Activated naive CD4-positive, alpha-beta T cell treated with anti-CD3 and anti-CD28 coated beads, Interleukin-2, amount 50 U/mL, for 72 hours (primary cell): ENCODE data around the gene FKBP9. TPM values are rescaled to one million over a fixed set of nuclear protein-coding genes. Genes with fewer than 3 reads are reported as not detected.
"Not testable (repeated sequence)": the region's sequence is repeated elsewhere in the genome, so short reads cannot be mapped to it uniquely, and the experiment has no call there.

Experiments used
- ATAC-seq, 2 donors: fragments of 150-1000 bp; cut with Tn5 transposase; 2 replicates each; pipeline ENCODE4 v1.10.0; 2021; ENCODE audit warnings: mild to moderate bottlenecking in 2 of 2, moderate library complexity in 2 of 2
- DNase-seq, 2 donors: peaks; one replicate each; pipeline ENCODE4 v3.0.0; 2021 to 2022; ENCODE audit warnings: low spot score in 2 of 2
- H3K27ac Mint-ChIP-seq, 2 donors: one replicate each; pipeline ENCODE4 v1.8.0; 2022; ENCODE audit warnings: mild to moderate bottlenecking in 2 of 2, mixed read lengths in 2 of 2
- H3K36me3 Mint-ChIP-seq, 2 donors: one replicate each; pipeline ENCODE4 v1.8.0; 2022; ENCODE audit warnings: mixed read lengths in 2 of 2
- H3K9me3 Mint-ChIP-seq, 2 donors: one replicate each; pipeline ENCODE4 v1.8.0; 2022; ENCODE audit warnings: mixed read lengths in 2 of 2
- total RNA-seq, 2 donors: library from RNA; stranded (reverse); gene quantifications; one replicate each; pipeline ENCODE4 v1.2.3, GENCODE V29; 2022

The FKBP9 gene
- total RNA-seq, 2 donors from 2014 or later = 2.1 TPM; not detected in 1

DNA sequence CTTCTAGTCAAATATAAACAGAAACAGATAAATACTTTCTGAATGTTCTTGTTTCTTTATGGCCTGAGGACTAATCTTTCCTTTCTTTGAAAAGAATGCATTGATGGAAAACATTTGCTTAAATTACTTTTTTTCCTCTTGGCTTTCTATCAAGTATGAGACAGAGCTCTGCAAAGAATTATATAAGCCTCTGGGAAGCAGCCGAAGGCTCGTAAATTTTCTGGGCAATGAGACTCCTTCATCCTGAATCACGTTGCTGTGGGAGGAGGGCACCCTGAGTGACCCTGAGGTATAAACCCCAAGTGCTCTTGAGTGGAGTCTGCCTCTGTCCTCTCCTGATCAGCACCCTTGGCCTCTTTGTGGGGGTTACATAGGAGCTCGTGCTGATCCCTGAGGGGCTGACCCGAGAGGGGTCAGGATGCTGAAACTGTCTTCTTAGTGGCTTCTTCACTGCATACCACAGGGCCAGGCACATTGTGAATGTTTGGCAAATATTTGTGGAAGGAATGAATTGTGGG is 33.9 kb downstream of the FKBP9 start:
- H3K36me3 Mint-ChIP-seq, H3K27ac Mint-ChIP-seq, DNase-seq, ATAC-seq, H3K9me3 Mint-ChIP-seq: not testable (repeated sequence)

GRCh38 chr7:32991975-32992700 is 34.9 kb downstream of the FKBP9 start:
- ATAC-seq = peak in 1 of 2 donors; percentile 16
- not testable (repeated sequence) for H3K9me3 Mint-ChIP-seq, H3K36me3 Mint-ChIP-seq, DNase-seq, H3K27ac Mint-ChIP-seq

DNA sequence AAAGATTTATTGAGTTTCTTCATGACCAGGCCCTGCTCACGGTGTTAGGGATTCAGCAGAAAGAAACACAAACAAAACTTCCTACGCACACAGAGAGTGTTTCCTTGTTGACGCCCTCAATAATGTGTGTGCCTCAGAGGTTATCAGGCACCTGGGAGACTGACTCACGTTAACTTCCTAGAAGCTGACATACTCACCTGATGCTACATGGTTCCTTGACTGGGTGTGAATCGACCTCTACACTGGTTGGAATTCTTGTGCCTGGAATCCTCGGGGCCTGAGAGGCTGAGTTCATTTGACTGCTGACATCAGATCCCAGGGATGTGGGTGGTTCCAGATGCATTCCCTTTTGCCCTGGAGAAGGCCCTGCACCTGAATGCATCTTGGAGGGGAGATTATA is 35.5 kb downstream of the FKBP9 start:
- ATAC-seq = peak in 1 of 2 donors; percentile 64
- not testable (repeated sequence) for H3K9me3 Mint-ChIP-seq, DNase-seq, H3K36me3 Mint-ChIP-seq, H3K27ac Mint-ChIP-seq

DNA sequence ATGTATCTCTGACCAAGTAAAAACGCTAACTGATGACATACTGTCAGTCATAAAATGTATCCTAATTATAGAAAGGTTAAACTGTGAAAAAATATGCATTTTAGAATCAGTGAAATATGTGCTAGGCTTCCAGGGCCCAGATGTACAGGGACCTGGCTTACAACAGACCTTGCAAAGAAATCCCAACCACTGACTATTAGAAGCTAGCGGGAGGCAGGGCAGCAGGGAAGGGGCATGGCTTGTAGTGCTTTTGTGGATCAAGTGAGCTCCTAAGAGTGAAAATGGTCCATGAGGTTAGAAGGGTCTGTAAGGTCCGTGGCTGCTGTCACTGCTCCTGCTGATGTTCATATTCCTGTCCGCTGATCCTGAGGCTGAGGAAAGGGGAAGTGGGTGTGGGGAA is 40.7 kb downstream of the FKBP9 start:
- peak overlapping the region in 1 of 2 donors; percentile 50 for H3K27ac Mint-ChIP-seq
- not testable (repeated sequence) for ATAC-seq, H3K9me3 Mint-ChIP-seq, H3K36me3 Mint-ChIP-seq, DNase-seq

DNA sequence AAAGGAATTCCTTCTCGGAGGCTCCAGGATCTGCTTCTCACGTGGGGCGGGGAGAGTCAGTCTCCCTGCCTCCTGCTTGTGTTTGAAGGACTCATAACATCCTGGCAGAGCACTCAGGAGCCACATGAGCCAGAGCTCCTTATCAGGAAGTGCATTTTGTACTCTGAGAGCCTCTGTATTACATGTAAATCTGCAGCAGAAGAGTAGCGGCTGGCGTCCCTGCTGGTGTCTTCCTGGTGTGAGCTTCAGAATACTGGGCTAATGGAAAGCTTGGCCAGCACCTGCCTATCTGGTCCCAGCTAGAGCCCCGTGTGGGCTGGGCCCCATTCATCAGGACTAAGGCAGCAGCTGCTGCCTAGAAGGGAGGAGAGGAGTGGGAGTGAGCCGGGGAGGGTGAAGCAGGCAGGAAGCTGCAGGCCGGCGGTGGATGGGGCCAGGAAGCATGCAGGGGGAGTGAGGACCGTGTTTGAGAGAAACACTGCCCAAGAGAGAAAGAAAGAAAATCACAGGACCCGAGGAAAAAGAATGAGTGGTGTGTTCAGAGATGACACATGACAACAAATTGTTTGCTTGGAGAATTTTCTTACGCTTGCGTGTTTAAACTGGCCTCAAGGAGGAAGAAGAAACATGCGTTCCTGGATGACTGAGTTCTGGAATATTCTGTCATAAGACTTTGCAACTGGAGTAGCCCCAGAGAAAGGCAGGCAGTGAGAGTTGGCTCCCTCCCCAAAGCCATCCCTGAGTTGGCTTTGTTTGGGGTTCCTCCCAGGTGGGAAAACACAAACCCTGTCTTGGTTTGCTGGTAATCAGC is 41.3 kb downstream of the FKBP9 start:
- not testable (repeated sequence) for H3K36me3 Mint-ChIP-seq, H3K9me3 Mint-ChIP-seq, DNase-seq
- ATAC-seq = peak; percentile 44 to 51
- peak overlapping the region in 1 of 2 donors; percentile 12 for H3K27ac Mint-ChIP-seq

GRCh38 chr7:32999380-32999779 is 42.1 kb downstream of the FKBP9 start:
- not testable (repeated sequence) for H3K9me3 Mint-ChIP-seq, H3K27ac Mint-ChIP-seq, H3K36me3 Mint-ChIP-seq, DNase-seq, ATAC-seq

- not testable (repeated sequence) for DNase-seq, H3K36me3 Mint-ChIP-seq, H3K27ac Mint-ChIP-seq, H3K9me3 Mint-ChIP-seq, ATAC-seq
These were observed 45.9 kb downstream of the FKBP9 start for GRCh38 chr7:33003111-33003510.

DNA sequence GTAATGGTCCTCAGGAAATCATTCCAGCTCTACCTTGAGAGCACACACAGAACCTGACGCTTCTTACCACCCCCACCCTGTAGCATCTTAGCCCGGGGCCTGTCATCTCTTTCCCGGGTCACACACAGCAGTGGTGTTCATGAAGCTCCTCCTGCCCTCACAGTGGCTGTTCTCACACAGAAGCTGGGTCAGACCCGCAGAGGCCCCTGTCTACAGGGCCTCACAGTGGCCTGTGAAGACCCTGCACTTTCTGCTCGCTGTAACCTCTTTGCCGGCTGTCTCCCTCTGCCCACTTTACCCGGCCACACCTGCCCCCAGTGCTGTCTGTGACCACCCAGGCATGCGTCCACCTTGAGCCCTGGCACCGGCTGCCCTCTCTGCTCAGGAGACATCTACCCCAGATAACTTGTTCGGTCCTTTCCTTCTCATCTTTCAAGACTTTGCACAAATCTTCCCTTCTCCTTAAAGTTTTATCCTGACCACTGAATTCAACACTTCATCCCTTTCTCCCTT is 46.9 kb downstream of the FKBP9 start:
- H3K9me3 Mint-ChIP-seq, DNase-seq, H3K36me3 Mint-ChIP-seq: not testable (repeated sequence)
- peak in 1 of 2 donors; percentile 27 for ATAC-seq
- H3K27ac Mint-ChIP-seq = peak overlapping the region in 1 of 2 donors; percentile 61

- not testable (repeated sequence) for DNase-seq, ATAC-seq, H3K9me3 Mint-ChIP-seq, H3K36me3 Mint-ChIP-seq
- H3K27ac Mint-ChIP-seq = peak overlapping the region in 1 of 2 donors; percentile 50
These were observed 48.0 kb downstream of the FKBP9 start for GRCh38 chr7:33005193-33005592.

DNA sequence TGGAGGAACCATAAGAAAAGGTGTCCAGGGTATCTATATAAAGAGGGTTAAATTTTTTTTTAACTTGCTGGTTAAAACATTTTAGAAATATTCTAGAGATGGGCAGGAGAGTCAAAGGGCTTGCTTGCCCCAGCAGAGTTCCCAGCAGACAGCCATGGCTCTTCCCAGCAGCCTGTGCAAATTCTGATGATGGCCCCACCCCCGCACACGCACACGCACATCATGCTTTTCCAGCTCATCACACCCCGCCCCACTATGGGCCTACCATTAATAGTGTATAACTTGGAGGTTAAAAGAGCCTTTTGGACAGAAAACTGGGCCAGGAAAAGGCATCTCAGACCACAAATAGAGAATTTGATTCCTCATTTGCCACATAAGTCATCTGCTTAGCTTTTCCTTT is 48.5 kb downstream of the FKBP9 start:
- not testable (repeated sequence) for DNase-seq, H3K36me3 Mint-ChIP-seq, H3K27ac Mint-ChIP-seq, H3K9me3 Mint-ChIP-seq, ATAC-seq

DNA sequence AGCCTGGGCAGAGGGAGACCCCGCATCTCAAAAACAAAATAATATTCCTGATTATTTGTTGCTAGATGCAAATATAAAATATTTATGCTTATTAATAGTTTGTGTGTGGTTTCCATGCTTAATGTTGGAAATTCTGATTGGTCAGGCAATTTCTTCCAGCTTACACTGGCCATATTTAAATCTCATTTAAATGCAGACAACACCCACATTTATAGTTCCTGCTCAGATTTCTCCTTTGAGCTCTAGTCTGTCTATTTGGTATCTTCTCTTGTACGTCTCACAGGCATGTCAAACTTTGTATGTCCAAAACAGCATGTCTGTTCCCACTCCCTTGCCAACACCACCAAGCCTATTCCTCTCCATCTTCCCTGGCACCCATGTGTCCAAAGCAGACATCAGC is 52.5 kb downstream of the FKBP9 start:
- DNase-seq (no peak), ATAC-seq (no peak)
- no peaks in the 10 kb centered on the region for H3K9me3 Mint-ChIP-seq
- no peak overlapping the region for H3K27ac Mint-ChIP-seq
- H3K36me3 Mint-ChIP-seq = peaks cover 13 to 19% of the 10 kb centered on the region in 2 donors

GRCh38 chr7:33012364-33012763 is 55.1 kb downstream of the FKBP9 start:
- no peak overlapping the region for H3K27ac Mint-ChIP-seq
- no peak for DNase-seq
- ATAC-seq = no peak
- peaks cover 13 to 24% of the 10 kb centered on the region in 2 donors for H3K36me3 Mint-ChIP-seq
- H3K9me3 Mint-ChIP-seq = no peaks in the 10 kb centered on the region

- Mint-ChIP-seq H3K27ac (no peak overlapping the region), H3K36me3 (peaks cover 0 to 7% of the 10 kb centered on the region in 2 donors), H3K9me3 (no peaks in the 10 kb centered on the region)
- ATAC-seq (no peak), DNase-seq (no peak)
These were observed 67.0 kb downstream of the FKBP9 start for GRCh38 chr7:33024189-33024757.

GRCh38 chr7:33035776-33036175 is 78.5 kb downstream of the FKBP9 start:
- no peak overlapping the region for H3K27ac Mint-ChIP-seq
- ATAC-seq (no peak), DNase-seq (no peak)

GRCh38 chr7:33038639-33039038 is 81.4 kb downstream of the FKBP9 start:
- ATAC-seq (no peak), DNase-seq (no peak)
- Mint-ChIP-seq H3K27ac (no peak overlapping the region), H3K9me3 (no peaks in the 10 kb centered on the region), H3K36me3 (no peaks in the 10 kb centered on the region)

More at GRCh38 chr7:33035776-33036175, 78.5 kb downstream of the FKBP9 start:
- H3K36me3 Mint-ChIP-seq = no peaks in the 10 kb centered on the region
- H3K9me3 Mint-ChIP-seq = no peaks in the 10 kb centered on the region

DNA sequence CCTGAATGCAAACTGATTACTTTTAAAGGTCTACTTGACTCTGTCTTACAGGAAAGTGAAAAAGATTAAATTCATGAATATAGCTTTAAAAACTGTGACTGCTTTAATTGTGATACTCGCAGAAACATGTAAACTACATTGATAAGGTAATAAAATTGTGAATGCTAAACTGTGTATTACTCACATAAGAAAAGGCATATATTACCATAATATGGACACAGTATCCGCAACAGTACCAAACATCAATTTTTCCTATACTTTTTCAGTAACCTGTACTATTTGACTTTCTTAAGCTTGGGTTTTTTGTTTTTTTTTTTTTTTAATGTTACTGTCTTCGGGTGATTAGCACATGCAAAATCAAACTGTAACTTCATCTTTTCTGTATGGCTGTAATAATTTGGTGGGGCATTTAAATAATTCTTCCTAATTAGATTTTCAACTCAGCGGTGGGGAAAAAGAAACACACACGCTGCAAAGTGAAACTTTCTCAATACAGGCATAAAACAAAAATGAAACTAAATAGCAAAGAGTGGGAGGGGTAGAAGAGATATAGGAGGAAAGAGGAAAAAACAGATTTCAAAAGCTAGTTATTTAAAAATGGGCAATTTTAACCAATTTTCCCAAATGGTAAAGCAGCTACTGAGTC is 82.1 kb downstream of the FKBP9 start:
- no peaks in the 10 kb centered on the region for H3K36me3 Mint-ChIP-seq
- DNase-seq (no peak), ATAC-seq (peak in 1 of 2 donors; percentile 31)
- peak overlapping the region; percentile 72 to 85 for H3K27ac Mint-ChIP-seq
- no peaks in the 10 kb centered on the region for H3K9me3 Mint-ChIP-seq
